GM23338 (cell line): ENCODE data around the gene STPG4. TPM values are rescaled to one million over a fixed set of nuclear protein-coding genes. Genes with fewer than 3 reads are reported as not detected.

Experiments
- ATAC-seq: fragments of 200-7000 bp; cut with Tn5 transposase; 3 replicates; pipeline ENCODE4 v1.9.1; 2020
- DNase-seq: peaks from one replicate; pipeline ENCODE4 v3.0.0-alpha.2; 2015; ENCODE audit warnings: low spot score
- H2AFZ ChIP-seq: fragments of 200-600 bp; sonication (generic); 2 replicates; pipeline ENCODE4 v1.8.0; 2016; ENCODE audit warnings: antibody characterized with exemption, mild to moderate bottlenecking, moderate library complexity
- H3F3A ChIP-seq: fragments of 200-600 bp; sonication (generic); replicated peaks from 2 replicates; pipeline ENCODE4 v1.8.0; 2017; ENCODE audit warnings: antibody characterized with exemption, mixed run types, low read depth
- H3K27ac ChIP-seq: fragments of 200-600 bp; sonication (generic); 2 replicates; pipeline ENCODE4 v1.6.1; 2016; ENCODE audit warnings: low read depth
- H3K27me3 ChIP-seq: fragments of 200-600 bp; sonication (generic); 2 replicates; pipeline ENCODE4 v1.8.0; 2016; ENCODE audit warnings: mild to moderate bottlenecking, mixed run types, moderate library complexity; ENCODE audit not compliant: insufficient read depth
- H3K36me3 ChIP-seq: fragments of 200-600 bp; sonication (generic); 2 replicates; pipeline ENCODE4 v1.8.0; 2016; ENCODE audit warnings: mild to moderate bottlenecking; ENCODE audit not compliant: insufficient read depth
- H3K4me1 ChIP-seq: fragments of 200-600 bp; sonication (generic); 2 replicates; pipeline ENCODE4 v1.8.0; 2016; ENCODE audit warnings: mild to moderate bottlenecking, moderate library complexity; ENCODE audit not compliant: insufficient read depth
- H3K4me2 ChIP-seq: fragments of 200-600 bp; sonication (generic); 2 replicates; pipeline ENCODE4 v1.7.1; 2017; ENCODE audit warnings: mixed run types
- H3K4me3 ChIP-seq: fragments of 200-600 bp; sonication (generic); 2 replicates; pipeline ENCODE4 v1.6.1; 2016; ENCODE audit warnings: mixed run types
- H3K79me2 ChIP-seq: fragments of 200-600 bp; sonication (generic); replicated peaks from 2 replicates; pipeline ENCODE4 v1.8.0; 2017; ENCODE audit warnings: mild to moderate bottlenecking; ENCODE audit not compliant: insufficient read depth
- H3K9me2 ChIP-seq: fragments of 200-600 bp; sonication (generic); 2 replicates; pipeline ENCODE4 v1.8.0; 2017; ENCODE audit not compliant: insufficient read depth
- H4K20me1 ChIP-seq: fragments of 200-600 bp; sonication (generic); replicated peaks from 2 replicates; pipeline ENCODE4 v1.8.0; 2017; ENCODE audit warnings: mild to moderate bottlenecking; ENCODE audit not compliant: insufficient read depth
- H3K27ac Mint-ChIP-seq: 2 replicates; pipeline ENCODE4 v1.8.0; 2020; ENCODE audit warnings: inconsistent platforms, mild to moderate bottlenecking, moderate library complexity, mixed read lengths
- H3K27me3 Mint-ChIP-seq: 3 replicates; pipeline ENCODE4 v1.8.0; 2022; ENCODE audit warnings: low read depth, mild to moderate bottlenecking, moderate library complexity, mixed read lengths, inconsistent platforms; ENCODE audit not compliant: insufficient read depth, poor library complexity
- H3K36me3 Mint-ChIP-seq: 3 replicates; pipeline ENCODE4 v1.8.0; 2021; ENCODE audit warnings: low read depth, mild to moderate bottlenecking, inconsistent platforms, moderate library complexity, mixed read lengths
- H3K4me1 Mint-ChIP-seq: 3 replicates; pipeline ENCODE4 v1.8.0; 2020; ENCODE audit warnings: mild to moderate bottlenecking, inconsistent platforms, mixed read lengths
- H3K4me3 Mint-ChIP-seq: 3 replicates; pipeline ENCODE4 v1.8.0; 2021; ENCODE audit warnings: moderate library complexity, mild to moderate bottlenecking, inconsistent platforms, mixed read lengths
- H3K9me3 Mint-ChIP-seq: 3 replicates; pipeline ENCODE4 v1.8.0; 2020; ENCODE audit warnings: moderate library complexity, mild to moderate bottlenecking, inconsistent platforms, mixed read lengths
- CREB1 ChIP-seq: fragments of 250-450 bp; sonication (Bioruptor Pico); IDR thresholded peaks from 2 replicates; pipeline ENCODE4 v1.5.0; 2020; ENCODE audit warnings: low read depth, mild to moderate bottlenecking, moderate library complexity
- EZH2 ChIP-seq: fragments of 200-600 bp; sonication (generic); IDR thresholded peaks from one replicate; pipeline ENCODE4 v1.8.0; 2017; ENCODE audit warnings: antibody characterized with exemption, mild to moderate bottlenecking, low read depth; ENCODE audit not compliant: unreplicated experiment
- EZH2phosphoT487 ChIP-seq: fragments of 200-600 bp; sonication (generic); IDR thresholded peaks from one replicate; pipeline ENCODE4 v1.8.1; 2018; ENCODE audit warnings: antibody characterized with exemption; ENCODE audit not compliant: unreplicated experiment
- JUNB ChIP-seq: IDR thresholded peaks from one replicate; pipeline ENCODE4 v1.6.1; 2016; ENCODE audit warnings: antibody characterized with exemption; ENCODE audit not compliant: unreplicated experiment
- NANOG ChIP-seq: IDR thresholded peaks from 2 replicates; pipeline ENCODE4 v1.6.1; 2016; ENCODE audit warnings: antibody characterized with exemption, borderline replicate concordance
- POLR2AphosphoS5 ChIP-seq: IDR thresholded peaks from 2 replicates; pipeline ENCODE4 v1.6.1; 2016; ENCODE audit warnings: antibody characterized with exemption, low read depth
- ZNF114 ChIP-seq: fragments of 250-450 bp; sonication (Bioruptor Pico); IDR thresholded peaks from 2 replicates; pipeline ENCODE4 v1.5.0; 2020; ENCODE audit warnings: mild to moderate bottlenecking, moderate library complexity
- ZNF331 ChIP-seq: fragments of 250-450 bp; sonication (Bioruptor Pico); IDR thresholded peaks from 2 replicates; pipeline ENCODE4 v1.5.0; 2020; ENCODE audit warnings: low read depth, mild to moderate bottlenecking, moderate library complexity
- polyA plus RNA-seq: library from polyadenylated mRNA; unstranded; fragments of >200 nt; fragmentation: Nextera tagmentation; extraction: Ambion mirVana; gene quantifications from 2 replicates; pipeline ENCODE4 v1.2.1, GENCODE V29; 2016
- total RNA-seq: library from RNA; depleted of rRNA; stranded (reverse); fragments of >200 nt; shearing (Covaris generic); gene quantifications from 2 replicates; pipeline ENCODE4 v1.2.3, GENCODE V29; 2014
- TF ChIP-seq, protein P1 (sequence below): IDR thresholded peaks from 2 replicates; pipeline ENCODE4 v1.6.1; 2016; ENCODE audit warnings: antibody characterized with exemption
- TF ChIP-seq, protein P2 (sequence below): IDR thresholded peaks from one replicate; pipeline ENCODE4 v1.6.1; 2018; ENCODE audit warnings: antibody characterized with exemption; ENCODE audit not compliant: unreplicated experiment
- TF ChIP-seq, protein P3 (sequence below), 2 experiments: fragments of 200-600 bp in 1 of 2; sonication (generic) in 1 of 2; conservative IDR thresholded peaks; 2 replicates each; pipeline versions ENCODE4 v1.5.1 to v1.6.1; 2016 to 2017; ENCODE audit warnings: antibody characterized with exemption in 2 of 2, low read depth in 2 of 2, mild to moderate bottlenecking in 2 of 2, moderate library complexity in 1 of 2

STPG4 gene
- total and polyA plus RNA-seq, 2 experiments from 2014 or later, result 0.28 TPM; not detected in 1

GRCh38 chr2:47052847-47053246 lies 102.3 kb downstream of the STPG4 start:
- no peak for TF ChIP-seq ZNF114 (CRISPR knock-in tag)
- no peak for TF ChIP-seq NANOG
- no peak for TF ChIP-seq EZH2
- TF ChIP-seq ZNF331 (CRISPR knock-in tag), result no peak
- TF ChIP-seq JUNB, result no peak
- TF ChIP-seq, protein P1, sequence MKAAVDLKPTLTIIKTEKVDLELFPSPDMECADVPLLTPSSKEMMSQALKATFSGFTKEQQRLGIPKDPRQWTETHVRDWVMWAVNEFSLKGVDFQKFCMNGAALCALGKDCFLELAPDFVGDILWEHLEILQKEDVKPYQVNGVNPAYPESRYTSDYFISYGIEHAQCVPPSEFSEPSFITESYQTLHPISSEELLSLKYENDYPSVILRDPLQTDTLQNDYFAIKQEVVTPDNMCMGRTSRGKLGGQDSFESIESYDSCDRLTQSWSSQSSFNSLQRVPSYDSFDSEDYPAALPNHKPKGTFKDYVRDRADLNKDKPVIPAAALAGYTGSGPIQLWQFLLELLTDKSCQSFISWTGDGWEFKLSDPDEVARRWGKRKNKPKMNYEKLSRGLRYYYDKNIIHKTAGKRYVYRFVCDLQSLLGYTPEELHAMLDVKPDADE, result no peak
- TF ChIP-seq EZH2phosphoT487, result no peak
- TF ChIP-seq, protein P2, sequence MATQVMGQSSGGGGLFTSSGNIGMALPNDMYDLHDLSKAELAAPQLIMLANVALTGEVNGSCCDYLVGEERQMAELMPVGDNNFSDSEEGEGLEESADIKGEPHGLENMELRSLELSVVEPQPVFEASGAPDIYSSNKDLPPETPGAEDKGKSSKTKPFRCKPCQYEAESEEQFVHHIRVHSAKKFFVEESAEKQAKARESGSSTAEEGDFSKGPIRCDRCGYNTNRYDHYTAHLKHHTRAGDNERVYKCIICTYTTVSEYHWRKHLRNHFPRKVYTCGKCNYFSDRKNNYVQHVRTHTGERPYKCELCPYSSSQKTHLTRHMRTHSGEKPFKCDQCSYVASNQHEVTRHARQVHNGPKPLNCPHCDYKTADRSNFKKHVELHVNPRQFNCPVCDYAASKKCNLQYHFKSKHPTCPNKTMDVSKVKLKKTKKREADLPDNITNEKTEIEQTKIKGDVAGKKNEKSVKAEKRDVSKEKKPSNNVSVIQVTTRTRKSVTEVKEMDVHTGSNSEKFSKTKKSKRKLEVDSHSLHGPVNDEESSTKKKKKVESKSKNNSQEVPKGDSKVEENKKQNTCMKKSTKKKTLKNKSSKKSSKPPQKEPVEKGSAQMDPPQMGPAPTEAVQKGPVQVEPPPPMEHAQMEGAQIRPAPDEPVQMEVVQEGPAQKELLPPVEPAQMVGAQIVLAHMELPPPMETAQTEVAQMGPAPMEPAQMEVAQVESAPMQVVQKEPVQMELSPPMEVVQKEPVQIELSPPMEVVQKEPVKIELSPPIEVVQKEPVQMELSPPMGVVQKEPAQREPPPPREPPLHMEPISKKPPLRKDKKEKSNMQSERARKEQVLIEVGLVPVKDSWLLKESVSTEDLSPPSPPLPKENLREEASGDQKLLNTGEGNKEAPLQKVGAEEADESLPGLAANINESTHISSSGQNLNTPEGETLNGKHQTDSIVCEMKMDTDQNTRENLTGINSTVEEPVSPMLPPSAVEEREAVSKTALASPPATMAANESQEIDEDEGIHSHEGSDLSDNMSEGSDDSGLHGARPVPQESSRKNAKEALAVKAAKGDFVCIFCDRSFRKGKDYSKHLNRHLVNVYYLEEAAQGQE, result no peak

GRCh38 chr2:47051562-47051961 lies 103.5 kb downstream of the STPG4 start:
- no peaks in the 10 kb centered on the region for H3F3A ChIP-seq
- Mint-ChIP-seq H3K9me3 (no peaks in the 10 kb centered on the region), H3K27ac (no peak overlapping the region), H3K4me3 (no peak overlapping the region), H3K4me1 (peaks cover 21% of the 10 kb centered on the region), H3K27me3 (peaks cover 4% of the 10 kb centered on the region), H3K36me3 (peaks cover 4% of the 10 kb centered on the region; the same call in 2 of the 3 replicates)
- H2AFZ ChIP-seq, result no peak overlapping the region
- no peak overlapping the region for H3K27ac ChIP-seq
- ATAC-seq (no peak), DNase-seq (no peak)
- no peaks in the 10 kb centered on the region for H3K36me3 ChIP-seq
- no peaks in the 10 kb centered on the region for H3K27me3 ChIP-seq
- no peak overlapping the region for H3K4me2 ChIP-seq
- peaks cover 7% of the 10 kb centered on the region; the same call in 1 of the 2 replicates for H3K4me1 ChIP-seq
- H3K79me2 ChIP-seq, result no peaks in the 10 kb centered on the region
- H3K4me3 ChIP-seq, result no peak overlapping the region
- H3K9me2 ChIP-seq, result no peaks in the 10 kb centered on the region
- H4K20me1 ChIP-seq, result no peaks in the 10 kb centered on the region
- TF ChIP-seq, protein P2, result no peak
- TF ChIP-seq, protein P3, sequence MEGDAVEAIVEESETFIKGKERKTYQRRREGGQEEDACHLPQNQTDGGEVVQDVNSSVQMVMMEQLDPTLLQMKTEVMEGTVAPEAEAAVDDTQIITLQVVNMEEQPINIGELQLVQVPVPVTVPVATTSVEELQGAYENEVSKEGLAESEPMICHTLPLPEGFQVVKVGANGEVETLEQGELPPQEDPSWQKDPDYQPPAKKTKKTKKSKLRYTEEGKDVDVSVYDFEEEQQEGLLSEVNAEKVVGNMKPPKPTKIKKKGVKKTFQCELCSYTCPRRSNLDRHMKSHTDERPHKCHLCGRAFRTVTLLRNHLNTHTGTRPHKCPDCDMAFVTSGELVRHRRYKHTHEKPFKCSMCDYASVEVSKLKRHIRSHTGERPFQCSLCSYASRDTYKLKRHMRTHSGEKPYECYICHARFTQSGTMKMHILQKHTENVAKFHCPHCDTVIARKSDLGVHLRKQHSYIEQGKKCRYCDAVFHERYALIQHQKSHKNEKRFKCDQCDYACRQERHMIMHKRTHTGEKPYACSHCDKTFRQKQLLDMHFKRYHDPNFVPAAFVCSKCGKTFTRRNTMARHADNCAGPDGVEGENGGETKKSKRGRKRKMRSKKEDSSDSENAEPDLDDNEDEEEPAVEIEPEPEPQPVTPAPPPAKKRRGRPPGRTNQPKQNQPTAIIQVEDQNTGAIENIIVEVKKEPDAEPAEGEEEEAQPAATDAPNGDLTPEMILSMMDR (conservative IDR thresholded peaks at IDR 0.05; ENCODE audit: low read depth in 2 of 2), result no peak
- TF ChIP-seq CREB1 (CRISPR knock-in tag), result no peak
- TF ChIP-seq EZH2, result no peak
- no peak for TF ChIP-seq ZNF114 (CRISPR knock-in tag)
- TF ChIP-seq POLR2AphosphoS5, result no peak

More at GRCh38 chr2:47052847-47053246, 102.3 kb downstream of the STPG4 start:
- ATAC-seq (no peak), DNase-seq (no peak)
- Histone ChIP-seq H3K4me2 (no peak overlapping the region), H2AFZ (no peak overlapping the region), H3K4me3 (no peak overlapping the region), H3F3A (no peaks in the 10 kb centered on the region), H3K27ac (no peak overlapping the region), H3K79me2 (no peaks in the 10 kb centered on the region), H3K36me3 (no peaks in the 10 kb centered on the region), H3K27me3 (no peaks in the 10 kb centered on the region), H3K4me1 (peaks cover 11% of the 10 kb centered on the region; the same call in 1 of the 2 replicates), H4K20me1 (no peaks in the 10 kb centered on the region), H3K9me2 (no peaks in the 10 kb centered on the region)
- Mint-ChIP-seq H3K27me3 (peaks cover 5% of the 10 kb centered on the region), H3K27ac (no peak overlapping the region), H3K4me3 (no peak overlapping the region), H3K9me3 (no peaks in the 10 kb centered on the region), H3K36me3 (peaks cover 4% of the 10 kb centered on the region; the same call in 2 of the 3 replicates), H3K4me1 (peaks cover 31% of the 10 kb centered on the region)
